GM23248 (cell line): Measurements from ENCODE around the gene AOX1. TPM values are rescaled to one million over a fixed set of nuclear protein-coding genes. Genes with fewer than 3 reads are reported as not detected.

Experiments used
- DNase-seq: peaks from one replicate; pipeline ENCODE4 v3.0.0-alpha.2; 2015
- H2AFZ ChIP-seq: fragments of 200-600 bp; sonication (generic); 2 replicates; pipeline ENCODE4 v1.6.1; 2016; ENCODE audit warnings: antibody characterized with exemption
- H3F3A ChIP-seq: fragments of 200-600 bp; sonication (generic); 2 replicates; pipeline ENCODE4 v1.6.1; 2016; ENCODE audit warnings: mild to moderate bottlenecking, antibody characterized with exemption, mixed run types; ENCODE audit not compliant: insufficient read depth
- H3K27ac ChIP-seq: fragments of 200-600 bp; sonication (generic); 2 replicates; pipeline ENCODE4 v1.5.1; 2016; ENCODE audit warnings: mild to moderate bottlenecking
- H3K27me3 ChIP-seq: fragments of 200-600 bp; sonication (generic); replicated peaks from 2 replicates; pipeline ENCODE4 v1.6.1; 2016; ENCODE audit warnings: mild to moderate bottlenecking; ENCODE audit not compliant: insufficient read depth
- H3K36me3 ChIP-seq: fragments of 200-600 bp; sonication (generic); 2 replicates; pipeline ENCODE4 v1.6.1; 2016; ENCODE audit warnings: low read depth, mild to moderate bottlenecking
- H3K4me1 ChIP-seq: fragments of 200-600 bp; sonication (generic); 2 replicates; pipeline ENCODE4 v1.6.1; 2016; ENCODE audit warnings: mild to moderate bottlenecking; ENCODE audit not compliant: insufficient read depth
- H3K4me2 ChIP-seq: fragments of 200-600 bp; sonication (generic); one replicate; pipeline ENCODE4 v1.6.1; 2016; ENCODE audit warnings: mild to moderate bottlenecking; ENCODE audit not compliant: unreplicated experiment
- H3K4me3 ChIP-seq: fragments of 200-600 bp; sonication (generic); 2 replicates; pipeline ENCODE4 v1.5.1; 2016; ENCODE audit warnings: mild to moderate bottlenecking
- H3K79me2 ChIP-seq: fragments of 200-600 bp; sonication (generic); 2 replicates; pipeline ENCODE4 v1.6.1; 2016; ENCODE audit warnings: mild to moderate bottlenecking; ENCODE audit not compliant: insufficient read depth
- H3K9ac ChIP-seq: fragments of 200-600 bp; sonication (generic); 2 replicates; pipeline ENCODE4 v1.6.1; 2016; ENCODE audit warnings: mild to moderate bottlenecking
- H3K9me2 ChIP-seq: fragments of 200-600 bp; sonication (generic); 2 replicates; pipeline ENCODE4 v1.6.1; 2016; ENCODE audit warnings: mixed run types, mild to moderate bottlenecking, moderate library complexity; ENCODE audit not compliant: insufficient read depth
- H3K9me3 ChIP-seq: fragments of 200-600 bp; sonication (generic); one replicate; pipeline ENCODE4 v1.6.1; 2017; ENCODE audit warnings: low read depth
- H4K20me1 ChIP-seq: fragments of 200-600 bp; sonication (generic); 2 replicates; pipeline ENCODE4 v1.6.0; 2016; ENCODE audit not compliant: insufficient read depth
- EZH2 ChIP-seq: fragments of 200-600 bp; sonication (generic); IDR thresholded peaks from 2 replicates; pipeline ENCODE4 v1.6.1; 2018; ENCODE audit warnings: antibody characterized with exemption, mild to moderate bottlenecking; ENCODE audit not compliant: insufficient read depth, poor library complexity, severe bottlenecking
- EZH2phosphoT487 ChIP-seq: fragments of 200-600 bp; sonication (generic); IDR thresholded peaks from 2 replicates; pipeline ENCODE4 v1.6.1; 2018; ENCODE audit warnings: antibody characterized with exemption, moderate library complexity, mild to moderate bottlenecking, low read depth; ENCODE audit not compliant: insufficient read depth
- WGBS, 2 experiments: methylation state at CpG; one replicate each; pipeline ENCODE4 v1.1.6; 2015 to 2017; ENCODE audit warnings: low lambda C conversion rate in 2 of 2, low coverage in 1 of 2; ENCODE audit errors: missing lambda C conversion rate in 2 of 2; 5-methylcytosine and 5-hydroxymethylcytosine counted together
- in situ Hi-C: fragments of 300-500 bp; cut with MboI; formaldehyde crosslinking; loops from 2 replicates; pipeline ENCODE4 v1.15.0; 2020
- polyA plus RNA-seq: library from polyadenylated mRNA; unstranded; fragments of >200 nt; fragmentation: Nextera tagmentation; extraction: Ambion mirVana; gene quantifications from 2 replicates; pipeline ENCODE4 v1.2.1, GENCODE V29; 2016
- total RNA-seq: library from RNA; depleted of rRNA; stranded (reverse); fragments of >200 nt; shearing (Covaris generic); gene quantifications from 2 replicates; pipeline ENCODE4 v1.2.3, GENCODE V29; 2014

The AOX1 gene
- total and polyA plus RNA-seq, 2 experiments from 2014 or later = 18.9 to 46.0 TPM

- 48 to 53% methylated on average over 2 of the region's 2 CpGs for WGBS, 2 experiments
- in situ Hi-C loops = no loop called here
- H3K4me2 ChIP-seq = peak overlapping the region; percentile 38
These were observed 38.2 kb downstream of the AOX1 start for GRCh38 chr2:200624026-200624425.

GRCh38 chr2:200624658-200625057, 38.8 kb downstream of the AOX1 start:
- Histone ChIP-seq H3K36me3 (no peaks in the 10 kb centered on the region), H3K9me2 (no peaks in the 10 kb centered on the region; the same call in 1 of the 2 replicates), H3K27me3 (no peaks in the 10 kb centered on the region), H4K20me1 (no peaks in the 10 kb centered on the region), H3K4me3 (peak overlapping the region; percentile 7; the same call in 1 of the 2 replicates), H3K9ac (peak overlapping the region; percentile 47), H3F3A (peaks cover 24% of the 10 kb centered on the region), H3K9me3 (no peaks in the 10 kb centered on the region), H3K27ac (peak overlapping the region; percentile 81), H2AFZ (peak overlapping the region; percentile 44), H3K79me2 (no peaks in the 10 kb centered on the region), H3K4me1 (peaks cover 51% of the 10 kb centered on the region), H3K4me2 (peak overlapping the region; percentile 38)
- DNase-seq = peak; percentile 87
- TF ChIP-seq EZH2phosphoT487 (no peak), EZH2 (no peak)
- in situ Hi-C loops = no loop called here
- WGBS, 2 experiments = 9 to 14% methylated on average over 3 of the region's 3 CpGs

More at GRCh38 chr2:200624026-200624425, 38.2 kb downstream of the AOX1 start:
- peaks cover 25% of the 10 kb centered on the region for H3F3A ChIP-seq
- peak overlapping the region; percentile 81 for H3K27ac ChIP-seq
- H3K27me3 ChIP-seq = no peaks in the 10 kb centered on the region
- no peaks in the 10 kb centered on the region; the same call in 1 of the 2 replicates for H3K9me2 ChIP-seq
- H4K20me1 ChIP-seq = no peaks in the 10 kb centered on the region
- H3K79me2 ChIP-seq = no peaks in the 10 kb centered on the region
- H3K4me3 ChIP-seq = peak overlapping the region; percentile 7; the same call in 1 of the 2 replicates
- no peak for TF ChIP-seq EZH2phosphoT487
- no peak for TF ChIP-seq EZH2
- peaks cover 57% of the 10 kb centered on the region for H3K4me1 ChIP-seq
- H3K9me3 ChIP-seq = no peaks in the 10 kb centered on the region
- peak; percentile 10 for DNase-seq
- H3K9ac ChIP-seq = no peak overlapping the region
- peak overlapping the region; percentile 44 for H2AFZ ChIP-seq
- no peaks in the 10 kb centered on the region for H3K36me3 ChIP-seq

- peak overlapping the region; percentile 44 for H2AFZ ChIP-seq
- peak overlapping the region; percentile 38 for H3K4me2 ChIP-seq
- H3K9ac ChIP-seq = peak overlapping the region; percentile 47
- no peak overlapping the region for H3K4me3 ChIP-seq
- peak overlapping the region; percentile 81 for H3K27ac ChIP-seq
- no peaks in the 10 kb centered on the region for H3K36me3 ChIP-seq
- H3K79me2 ChIP-seq = no peaks in the 10 kb centered on the region
- no peaks in the 10 kb centered on the region for H3K27me3 ChIP-seq
- no peaks in the 10 kb centered on the region for H4K20me1 ChIP-seq
- WGBS, 2 experiments = 75 to 79% methylated on average over 2 of the region's 2 CpGs
- H3K4me1 ChIP-seq = peaks cover 49% of the 10 kb centered on the region
- H3F3A ChIP-seq = peaks cover 24% of the 10 kb centered on the region
- TF ChIP-seq EZH2 (no peak), EZH2phosphoT487 (no peak)
- in situ Hi-C loops = no loop called here
- peak; percentile 31 for DNase-seq
- H3K9me2 ChIP-seq = no peaks in the 10 kb centered on the region; the same call in 1 of the 2 replicates
- no peaks in the 10 kb centered on the region for H3K9me3 ChIP-seq
These were observed 39.5 kb downstream of the AOX1 start for GRCh38 chr2:200625282-200625681.

GRCh38 chr2:200625958-200626363, 40.1 kb downstream of the AOX1 start:
- Histone ChIP-seq H4K20me1 (no peaks in the 10 kb centered on the region), H3K27ac (peak overlapping the region; percentile 81), H3K36me3 (no peaks in the 10 kb centered on the region), H3F3A (peaks cover 24% of the 10 kb centered on the region), H3K9me3 (no peaks in the 10 kb centered on the region), H3K27me3 (no peaks in the 10 kb centered on the region), H3K9ac (peak overlapping the region; percentile 47; the same call in 1 of the 2 replicates), H3K4me1 (peaks cover 49% of the 10 kb centered on the region), H3K79me2 (no peaks in the 10 kb centered on the region), H2AFZ (0 out of 2 replicates have a peak overlapping the region, but pooled peaks have one; percentile 44), H3K4me2 (peak overlapping the region; percentile 38), H3K4me3 (no peak overlapping the region), H3K9me2 (no peaks in the 10 kb centered on the region; the same call in 1 of the 2 replicates)
- DNase-seq = peak; percentile 72
- 27 to 31% methylated on average over 2 of the region's 2 CpGs for WGBS, 2 experiments
- no peak for TF ChIP-seq EZH2phosphoT487
- TF ChIP-seq EZH2 = no peak
- in situ Hi-C loops = no loop called here
